GM12801 (cell line): ENCODE measurements around the gene TRAF3.

ENCODE experiments used
- TF ChIP-seq, protein P1 (sequence below): IDR thresholded peaks from one replicate; pipeline ENCODE4 v1.5.1; 2011; ENCODE audit warnings: control low read depth; ENCODE audit not compliant: insufficient read length; ENCODE audit errors: extremely low read depth

Gene TRAF3

DNA sequence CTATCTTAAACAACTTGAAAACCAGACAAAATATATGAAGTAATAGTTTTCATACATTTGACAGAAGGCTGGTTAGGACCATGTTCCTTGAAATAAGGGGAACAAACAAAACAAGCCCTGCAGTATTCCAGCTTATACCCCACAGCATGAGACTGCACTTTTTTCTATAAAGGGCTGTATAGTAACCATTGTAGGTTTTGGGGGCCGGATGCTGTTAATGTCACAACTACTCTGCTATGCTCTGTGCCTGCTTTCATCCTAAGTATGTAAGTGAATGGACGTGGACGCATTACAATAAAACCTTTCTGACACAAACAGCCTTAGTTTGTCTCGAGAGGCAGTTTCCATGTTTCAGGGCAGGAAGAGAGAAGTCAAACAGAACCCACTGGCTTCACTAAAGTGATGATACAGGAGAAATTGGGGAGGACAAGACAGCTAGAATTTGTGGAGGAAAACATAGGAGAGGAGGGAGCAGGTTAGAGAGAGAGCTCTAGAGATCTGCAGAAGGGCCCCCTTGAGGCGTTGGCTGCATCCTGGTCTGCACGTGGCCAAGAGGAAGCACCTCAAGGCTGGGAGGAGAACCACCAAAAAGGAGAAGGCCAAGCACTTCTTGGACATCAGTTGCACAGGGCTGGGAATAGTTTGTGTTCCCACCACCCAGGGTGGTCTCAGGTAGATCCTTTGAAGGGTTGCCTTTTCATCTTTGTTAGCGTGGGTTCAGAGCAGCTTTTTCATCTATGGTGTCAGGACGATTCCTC is 63.7 kb downstream of the TRAF3 start:
- TF ChIP-seq, protein P1, sequence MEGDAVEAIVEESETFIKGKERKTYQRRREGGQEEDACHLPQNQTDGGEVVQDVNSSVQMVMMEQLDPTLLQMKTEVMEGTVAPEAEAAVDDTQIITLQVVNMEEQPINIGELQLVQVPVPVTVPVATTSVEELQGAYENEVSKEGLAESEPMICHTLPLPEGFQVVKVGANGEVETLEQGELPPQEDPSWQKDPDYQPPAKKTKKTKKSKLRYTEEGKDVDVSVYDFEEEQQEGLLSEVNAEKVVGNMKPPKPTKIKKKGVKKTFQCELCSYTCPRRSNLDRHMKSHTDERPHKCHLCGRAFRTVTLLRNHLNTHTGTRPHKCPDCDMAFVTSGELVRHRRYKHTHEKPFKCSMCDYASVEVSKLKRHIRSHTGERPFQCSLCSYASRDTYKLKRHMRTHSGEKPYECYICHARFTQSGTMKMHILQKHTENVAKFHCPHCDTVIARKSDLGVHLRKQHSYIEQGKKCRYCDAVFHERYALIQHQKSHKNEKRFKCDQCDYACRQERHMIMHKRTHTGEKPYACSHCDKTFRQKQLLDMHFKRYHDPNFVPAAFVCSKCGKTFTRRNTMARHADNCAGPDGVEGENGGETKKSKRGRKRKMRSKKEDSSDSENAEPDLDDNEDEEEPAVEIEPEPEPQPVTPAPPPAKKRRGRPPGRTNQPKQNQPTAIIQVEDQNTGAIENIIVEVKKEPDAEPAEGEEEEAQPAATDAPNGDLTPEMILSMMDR: no peak

DNA sequence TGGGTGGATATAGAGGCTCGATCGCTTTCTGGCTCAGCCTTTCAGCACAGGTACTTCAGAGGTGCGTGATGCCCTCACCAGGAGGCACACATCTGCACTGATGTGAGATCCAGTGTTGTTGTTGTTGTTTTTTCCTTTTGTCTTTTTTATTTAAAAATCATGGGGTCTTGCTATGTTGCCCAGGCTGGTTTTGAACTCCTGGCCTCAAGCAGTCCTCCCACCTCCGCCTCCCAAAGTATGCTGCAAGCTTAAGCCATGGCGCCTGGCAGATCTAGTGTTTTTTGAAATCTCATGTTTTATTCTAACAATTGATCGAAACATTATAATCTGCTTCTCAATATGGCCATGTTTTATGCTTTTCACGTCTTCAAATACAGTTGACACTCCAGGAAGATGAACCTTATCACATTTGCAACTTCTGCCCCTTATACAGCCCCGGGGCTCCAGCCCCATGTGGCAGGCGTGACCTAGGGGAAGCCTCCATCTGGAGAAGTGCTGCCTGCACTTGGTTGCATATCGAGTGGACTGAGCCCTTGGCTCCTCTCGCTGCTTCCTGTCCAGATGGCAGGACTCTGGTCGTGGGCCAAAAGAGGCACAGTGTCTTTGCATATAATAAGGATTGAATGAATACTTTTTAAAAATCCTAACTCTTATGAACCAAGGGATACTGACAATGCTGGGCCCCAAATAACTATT is 71.7 kb downstream of the TRAF3 start:
- TF ChIP-seq, protein P1: no peak

DNA sequence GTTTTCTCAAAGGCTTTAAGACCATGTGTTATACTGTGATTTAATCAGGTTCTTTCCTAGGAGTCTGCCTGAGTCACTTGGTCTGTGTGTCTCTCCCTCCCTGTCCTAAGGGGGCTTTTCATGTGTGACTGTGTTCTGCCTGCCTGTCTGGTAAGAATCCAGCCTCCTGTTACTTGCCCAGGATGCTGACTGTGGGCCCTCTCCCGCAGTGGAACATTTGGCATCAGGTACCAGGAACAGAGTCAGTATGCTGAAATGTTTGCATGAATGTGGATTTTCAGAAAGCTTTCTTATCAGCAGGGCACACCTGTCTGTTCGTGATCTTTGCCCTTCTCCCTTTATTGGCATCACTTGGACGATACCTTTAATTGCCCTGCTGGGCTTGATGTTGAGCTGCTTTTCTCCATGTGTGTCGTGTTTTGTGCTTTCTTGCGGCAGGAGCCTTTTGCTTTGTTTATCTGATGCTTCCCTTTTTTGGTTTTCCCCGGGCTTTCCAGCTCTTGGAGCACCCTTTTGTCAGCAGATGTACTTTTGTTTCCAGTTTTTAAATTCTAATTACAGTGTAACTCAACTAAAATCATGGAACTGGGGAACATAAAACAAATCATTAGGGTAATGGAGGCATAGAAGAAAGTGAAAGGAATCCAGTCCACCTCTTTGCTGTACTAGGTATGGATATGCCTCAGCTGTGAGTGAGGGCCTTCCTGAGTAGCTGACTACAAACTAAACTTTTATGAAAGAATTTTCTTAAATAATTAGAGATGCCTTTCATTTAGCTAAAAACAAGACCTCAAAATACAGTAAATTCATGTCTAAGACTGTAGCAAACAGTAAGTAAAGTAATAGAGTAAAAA is 72.5 kb downstream of the TRAF3 start:
- TF ChIP-seq, protein P1: no peak

DNA sequence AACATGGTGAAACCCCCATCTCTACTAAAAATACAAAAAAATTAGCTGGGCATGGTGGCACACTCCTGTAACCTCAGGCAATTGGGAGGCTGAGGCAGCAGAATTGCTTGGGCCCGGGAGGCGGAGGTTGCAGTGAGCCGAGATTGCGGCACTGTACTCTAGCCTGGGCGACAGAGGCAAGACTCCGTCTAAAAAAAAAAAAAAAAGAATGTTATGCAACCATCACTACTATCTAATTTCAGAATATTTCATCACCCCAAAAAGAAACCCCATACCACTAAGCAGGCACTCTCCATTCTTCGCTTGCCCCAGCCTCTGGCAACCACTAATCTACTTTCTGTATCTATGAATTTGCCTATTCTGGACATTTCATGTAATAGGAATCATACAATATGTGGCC is 76.4 kb downstream of the TRAF3 start:
- TF ChIP-seq, protein P1: no peak

DNA sequence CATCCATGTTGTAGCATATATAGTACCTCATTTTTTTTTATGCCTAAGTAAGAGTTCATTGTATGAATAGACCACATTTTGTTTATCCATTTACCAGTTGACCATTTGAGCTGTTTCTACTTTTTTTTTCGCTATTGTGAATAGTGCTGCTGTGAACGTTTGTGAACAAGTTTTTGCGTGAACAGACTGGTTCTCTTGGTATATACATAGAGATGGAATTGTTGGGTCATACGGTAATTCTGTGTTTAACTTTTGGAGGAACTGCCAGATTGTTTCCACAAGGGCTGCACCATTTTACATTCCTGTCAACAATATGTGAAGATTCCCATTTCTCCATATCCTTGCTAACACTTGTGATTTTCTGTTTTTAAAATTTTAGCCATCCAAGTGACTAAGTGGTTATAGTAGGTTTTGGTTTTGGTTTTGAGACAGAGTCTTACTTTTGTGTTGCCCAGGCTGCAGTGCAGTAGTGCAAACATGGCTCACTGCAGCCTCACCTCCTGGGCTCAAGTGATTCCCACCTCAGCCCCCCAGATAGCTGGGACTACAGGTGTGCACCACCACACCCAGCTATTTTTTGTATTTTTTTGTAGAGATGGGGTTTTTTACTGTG is 76.9 kb downstream of the TRAF3 start:
- TF ChIP-seq, protein P1: no peak

DNA sequence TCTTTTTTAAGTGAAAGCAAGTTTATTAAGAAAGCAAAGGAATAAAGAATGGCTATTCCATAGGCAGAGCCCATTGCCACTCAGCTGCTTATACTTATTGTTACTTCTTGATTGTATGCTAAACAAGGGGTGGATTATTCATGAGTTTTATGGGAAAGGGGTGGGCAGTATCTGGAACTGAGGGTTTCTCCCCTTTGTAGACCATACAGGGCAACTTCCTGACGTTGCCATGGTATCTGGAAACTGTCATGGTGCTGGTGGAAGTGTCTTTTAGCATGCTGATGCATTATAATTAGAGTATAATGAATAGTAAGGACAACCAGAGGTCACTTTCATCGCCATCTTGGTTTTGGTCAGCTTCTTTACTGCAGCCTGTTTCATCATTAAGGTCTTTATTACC is 78.9 kb downstream of the TRAF3 start:
- TF ChIP-seq, protein P1: no peak

DNA sequence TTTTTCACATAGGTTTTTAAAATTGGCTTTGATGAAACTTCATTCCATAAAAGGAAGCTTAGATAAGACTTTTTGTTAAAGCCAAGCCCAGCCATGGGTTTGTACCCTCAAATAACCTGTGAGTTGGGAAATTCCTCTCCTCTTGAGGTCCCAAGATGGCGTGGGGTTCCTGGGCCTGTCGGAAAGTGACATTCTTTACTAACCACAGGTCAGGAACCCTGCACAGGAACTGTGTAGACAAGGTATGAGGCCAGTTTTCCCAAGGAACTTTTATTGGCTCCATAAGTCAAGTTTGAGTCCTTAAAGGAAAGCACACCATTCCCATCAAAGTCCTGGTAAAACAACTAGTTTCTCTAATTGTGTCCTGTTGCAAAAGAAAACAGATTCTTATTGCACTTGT is 80.2 kb downstream of the TRAF3 start:
- TF ChIP-seq, protein P1: no peak
